Measurements from ENCODE around the gene NEK2.

- TF ChIP-seq, protein P1, sequence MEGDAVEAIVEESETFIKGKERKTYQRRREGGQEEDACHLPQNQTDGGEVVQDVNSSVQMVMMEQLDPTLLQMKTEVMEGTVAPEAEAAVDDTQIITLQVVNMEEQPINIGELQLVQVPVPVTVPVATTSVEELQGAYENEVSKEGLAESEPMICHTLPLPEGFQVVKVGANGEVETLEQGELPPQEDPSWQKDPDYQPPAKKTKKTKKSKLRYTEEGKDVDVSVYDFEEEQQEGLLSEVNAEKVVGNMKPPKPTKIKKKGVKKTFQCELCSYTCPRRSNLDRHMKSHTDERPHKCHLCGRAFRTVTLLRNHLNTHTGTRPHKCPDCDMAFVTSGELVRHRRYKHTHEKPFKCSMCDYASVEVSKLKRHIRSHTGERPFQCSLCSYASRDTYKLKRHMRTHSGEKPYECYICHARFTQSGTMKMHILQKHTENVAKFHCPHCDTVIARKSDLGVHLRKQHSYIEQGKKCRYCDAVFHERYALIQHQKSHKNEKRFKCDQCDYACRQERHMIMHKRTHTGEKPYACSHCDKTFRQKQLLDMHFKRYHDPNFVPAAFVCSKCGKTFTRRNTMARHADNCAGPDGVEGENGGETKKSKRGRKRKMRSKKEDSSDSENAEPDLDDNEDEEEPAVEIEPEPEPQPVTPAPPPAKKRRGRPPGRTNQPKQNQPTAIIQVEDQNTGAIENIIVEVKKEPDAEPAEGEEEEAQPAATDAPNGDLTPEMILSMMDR (IDR thresholded peaks at IDR 0.05), result no peak
- TF ChIP-seq POLR2AphosphoS5 (IDR thresholded peaks at IDR 0.05), result no peak
These were observed 51.9 kb downstream of the NEK2 start for GRCh38 chr1:211623515-211623914.

Data from breast epithelium (tissue), 3 donors.